Uterus (tissue), 2 donors: ENCODE measurements around the gene C5AR2.
"Not testable (repeated sequence)": the region's sequence is repeated elsewhere in the genome, so short reads cannot be mapped to it uniquely, and the experiment has no call there.

Source experiments
- POLR2A ChIP-seq, 2 donors: fragments of 450-650 bp; IDR thresholded peaks; one replicate each; pipeline ENCODE4 v1.6.1; 2016; ENCODE audit warnings: antibody characterized with exemption in 2 of 2, mild to moderate bottlenecking in 1 of 2, moderate library complexity in 1 of 2
- TF ChIP-seq, protein P1 (sequence below), 4 experiments: fragments of 200-600 bp in 2 of 4; fragments of 450-650 bp in 2 of 4; sonication (generic) in 2 of 4; IDR thresholded peaks; one replicate each; pipeline ENCODE4 v1.5.1; 2016 to 2019; ENCODE audit warnings: antibody characterized with exemption in 4 of 4, mild to moderate bottlenecking in 2 of 4, moderate library complexity in 1 of 4

DNA sequence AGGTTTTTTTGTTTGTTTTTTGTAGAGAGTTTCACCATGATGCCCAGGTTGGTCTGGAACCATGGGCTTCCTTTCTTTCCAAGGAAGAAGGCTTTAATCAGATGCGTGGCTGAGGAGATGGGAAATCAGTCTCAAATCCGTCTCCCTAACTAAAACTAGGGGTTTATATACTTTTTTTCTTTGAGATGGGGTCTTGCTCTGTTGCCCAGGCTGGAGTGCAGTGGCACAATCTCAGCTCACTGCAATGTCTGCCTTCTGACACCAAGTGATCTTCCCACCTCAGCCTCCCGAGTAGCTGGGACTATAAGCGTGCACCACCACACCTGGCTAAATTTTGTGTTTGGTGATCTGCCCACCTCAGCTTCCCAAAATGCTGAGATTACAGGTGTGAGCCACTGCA, 52.6 kb downstream of the C5AR2 start:
- TF ChIP-seq POLR2A (IDR thresholded peaks at IDR 0.05), result not testable (repeated sequence)
- TF ChIP-seq, protein P1, sequence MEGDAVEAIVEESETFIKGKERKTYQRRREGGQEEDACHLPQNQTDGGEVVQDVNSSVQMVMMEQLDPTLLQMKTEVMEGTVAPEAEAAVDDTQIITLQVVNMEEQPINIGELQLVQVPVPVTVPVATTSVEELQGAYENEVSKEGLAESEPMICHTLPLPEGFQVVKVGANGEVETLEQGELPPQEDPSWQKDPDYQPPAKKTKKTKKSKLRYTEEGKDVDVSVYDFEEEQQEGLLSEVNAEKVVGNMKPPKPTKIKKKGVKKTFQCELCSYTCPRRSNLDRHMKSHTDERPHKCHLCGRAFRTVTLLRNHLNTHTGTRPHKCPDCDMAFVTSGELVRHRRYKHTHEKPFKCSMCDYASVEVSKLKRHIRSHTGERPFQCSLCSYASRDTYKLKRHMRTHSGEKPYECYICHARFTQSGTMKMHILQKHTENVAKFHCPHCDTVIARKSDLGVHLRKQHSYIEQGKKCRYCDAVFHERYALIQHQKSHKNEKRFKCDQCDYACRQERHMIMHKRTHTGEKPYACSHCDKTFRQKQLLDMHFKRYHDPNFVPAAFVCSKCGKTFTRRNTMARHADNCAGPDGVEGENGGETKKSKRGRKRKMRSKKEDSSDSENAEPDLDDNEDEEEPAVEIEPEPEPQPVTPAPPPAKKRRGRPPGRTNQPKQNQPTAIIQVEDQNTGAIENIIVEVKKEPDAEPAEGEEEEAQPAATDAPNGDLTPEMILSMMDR (IDR thresholded peaks at IDR 0.05), result not testable (repeated sequence)
